AG04450 (cell line): ENCODE measurements around the gene RNFT2. TPM values are rescaled to one million over a fixed set of nuclear protein-coding genes. Genes with fewer than 3 reads are reported as not detected.

Source experiments
- CTCF ChIA-PET: fragments of 300-600, 350-600 bp; formaldehyde crosslinking; extraction: SDS; loops from one replicate; lab custom pipeline; 2022; ENCODE audit warnings: antibody characterized with exemption, inconsistent platforms; lab: Charles Lee
- POLR2A ChIA-PET: fragments of 350-600 bp; formaldehyde crosslinking; extraction: SDS; loops from one replicate; lab custom pipeline; 2021; ENCODE audit warnings: antibody characterized with exemption, inconsistent platforms; lab: Yijun Ruan, JAX
- DNase-seq: peaks from one replicate; pipeline ENCODE4 v3.0.0-alpha.2; 2011; ENCODE audit warnings: low read depth, low spot score
- H3K27ac ChIP-seq: one replicate; pipeline ENCODE4 v1.5.1; 2012; ENCODE audit warnings: low read depth, low read length, control low read depth
- H3K27me3 ChIP-seq: one replicate; pipeline ENCODE4 v1.6.0; 2012; ENCODE audit warnings: low read length; ENCODE audit not compliant: control insufficient read depth, insufficient read depth
- H3K4me3 ChIP-seq: 2 replicates; pipeline ENCODE4 v1.5.1; 2011; ENCODE audit warnings: mild to moderate bottlenecking, low read depth, low read length, control low read depth
- H3K9me3 ChIP-seq: 2 replicates; pipeline ENCODE4 v1.5.1; 2012; ENCODE audit warnings: low read length; ENCODE audit not compliant: control insufficient read depth, insufficient read depth
- CTCF ChIP-seq: IDR thresholded peaks from 2 replicates; pipeline ENCODE4 v1.5.1; 2011; ENCODE audit warnings: low read depth, low read length, control low read depth, inconsistent platforms
- polyA plus RNA-seq: library from polyadenylated mRNA; depleted of rRNA; stranded (reverse); fragments of >200 nt; gene quantifications from 2 replicates; pipeline ENCODE4 v1.2.3, GENCODE V29; 2011

RNFT2 gene
- polyA plus RNA-seq, 1 experiment, result 2.3 TPM

- H3K27me3 ChIP-seq, result peaks cover 60% of the 10 kb centered on the region
- no peak for DNase-seq
- H3K27ac ChIP-seq, result no peak overlapping the region
- H3K9me3 ChIP-seq, result no peaks in the 10 kb centered on the region
- ChIA-PET POLR2A (no interaction called here), CTCF (interaction anchor here (0.6 to 1.7 kb wide), 2 partner anchors 85 to 693 kb away, joined by 3 read pairs; no protein-coding TSS in a partner anchor)
- TF ChIP-seq CTCF, result no peak
- no peak overlapping the region for H3K4me3 ChIP-seq
Observed at GRCh38 chr12:116691636-116692035, 46.5 kb upstream of the RNFT2 start.

GRCh38 chr12:116692605-116693004, 45.5 kb upstream of the RNFT2 start:
- ChIA-PET POLR2A (no interaction called here), CTCF (interaction anchor here (1.2 to 1.7 kb wide), 2 partner anchors 11 to 694 kb away, joined by 3 read pairs; no protein-coding TSS in a partner anchor)
- Histone ChIP-seq H3K27ac (no peak overlapping the region), H3K4me3 (no peak overlapping the region), H3K9me3 (no peaks in the 10 kb centered on the region), H3K27me3 (peaks cover 62% of the 10 kb centered on the region)
- DNase-seq, result no peak
- no peak for TF ChIP-seq CTCF

- Histone ChIP-seq H3K4me3 (peak overlapping the region; percentile 7; the same call in 1 of the 2 replicates), H3K9me3 (no peaks in the 10 kb centered on the region), H3K27ac (no peak overlapping the region), H3K27me3 (peaks cover 62% of the 10 kb centered on the region)
- ChIA-PET POLR2A (no interaction called here), CTCF (interaction anchor here (1.2 to 1.7 kb wide), 3 partner anchors 10 to 695 kb away, joined by 3 to 6 read pairs (median 3); no protein-coding TSS in a partner anchor)
- DNase-seq, result no peak
- TF ChIP-seq CTCF, result no peak
Observed at GRCh38 chr12:116693286-116694227, 44.6 kb upstream of the RNFT2 start.

- no peak overlapping the region for H3K27ac ChIP-seq
- TF ChIP-seq CTCF, result no peak
- POLR2A ChIA-PET, result no interaction called here
- H3K9me3 ChIP-seq, result no peaks in the 10 kb centered on the region
- CTCF ChIA-PET, result interaction anchor here (1.2 kb wide), 1 partner anchor 9 kb away, joined by 6 read pairs; no protein-coding TSS in a partner anchor
- DNase-seq, result no peak
- no peak overlapping the region for H3K4me3 ChIP-seq
- H3K27me3 ChIP-seq, result peaks cover 54% of the 10 kb centered on the region
Observed at GRCh38 chr12:116694653-116695463, 43.3 kb upstream of the RNFT2 start.
